NK-92 treated with Interleukin-12 subunit alpha and Interleukin-12 subunit beta, amount 100 ng/mL, for 24 hours (cell line): ENCODE results near the gene RAB40AL.
"Not testable (repeated sequence)": the region's sequence is repeated elsewhere in the genome, so short reads cannot be mapped to it uniquely, and the experiment has no call there.

ENCODE experiments used
- DNase-seq: peaks from one replicate; lab custom pipeline; 2025; lab: John Stamatoyannopoulos, UW

RAB40AL gene, protein sequence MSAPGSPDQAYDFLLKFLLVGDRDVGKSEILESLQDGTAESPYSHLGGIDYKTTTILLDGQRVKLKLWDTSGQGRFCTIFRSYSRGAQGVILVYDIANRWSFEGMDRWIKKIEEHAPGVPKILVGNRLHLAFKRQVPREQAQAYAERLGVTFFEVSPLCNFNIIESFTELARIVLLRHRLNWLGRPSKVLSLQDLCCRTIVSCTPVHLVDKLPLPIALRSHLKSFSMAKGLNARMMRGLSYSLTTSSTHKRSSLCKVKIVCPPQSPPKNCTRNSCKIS

DNA sequence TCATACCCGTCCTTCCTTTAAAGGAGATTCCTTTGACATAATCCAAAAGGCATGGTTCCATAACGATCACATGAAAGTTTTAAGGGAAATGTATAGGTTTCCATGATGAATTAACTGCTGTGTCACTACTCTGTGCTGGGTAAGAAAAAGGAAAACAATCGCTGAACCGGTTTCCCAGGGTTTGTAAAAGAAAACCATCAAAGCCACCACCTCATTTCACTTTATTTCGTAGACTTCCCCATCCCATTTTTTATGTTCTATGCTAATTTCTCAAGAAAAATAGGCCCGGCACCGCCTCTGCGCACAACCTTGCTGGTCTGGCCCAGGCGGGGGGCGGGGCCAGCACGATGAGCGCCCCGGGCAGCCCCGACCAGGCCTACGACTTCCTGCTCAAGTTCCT lies at the start of gene RAB40AL:
TSS of gene RAB40AL (plus strand) at position 301 of the 400 bp plus-strand sequence. CDS start at position 348, 47 bp downstream.
- not testable (repeated sequence) for DNase-seq

DNA sequence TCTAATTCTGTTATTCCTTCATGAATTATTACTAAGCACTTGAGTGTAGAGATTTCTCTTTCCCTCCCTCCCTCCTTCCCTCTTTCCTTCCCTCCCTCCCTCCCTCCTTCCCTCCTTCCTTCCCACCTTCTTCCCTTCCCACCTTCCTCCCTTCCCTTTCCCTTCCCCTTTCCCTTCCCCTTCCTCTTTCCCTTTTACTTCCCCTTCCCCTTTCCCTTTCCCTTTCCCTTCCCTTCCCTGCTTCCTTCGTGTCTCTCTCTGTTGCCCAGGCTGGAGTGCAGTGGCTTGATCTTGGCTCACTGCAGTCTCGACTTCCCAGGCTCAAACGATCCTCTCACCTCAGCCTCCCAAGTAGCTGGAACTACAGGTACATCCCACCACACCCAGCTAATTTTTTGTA lies 49.4 kb upstream of the RAB40AL start:
- no peak for DNase-seq

DNA sequence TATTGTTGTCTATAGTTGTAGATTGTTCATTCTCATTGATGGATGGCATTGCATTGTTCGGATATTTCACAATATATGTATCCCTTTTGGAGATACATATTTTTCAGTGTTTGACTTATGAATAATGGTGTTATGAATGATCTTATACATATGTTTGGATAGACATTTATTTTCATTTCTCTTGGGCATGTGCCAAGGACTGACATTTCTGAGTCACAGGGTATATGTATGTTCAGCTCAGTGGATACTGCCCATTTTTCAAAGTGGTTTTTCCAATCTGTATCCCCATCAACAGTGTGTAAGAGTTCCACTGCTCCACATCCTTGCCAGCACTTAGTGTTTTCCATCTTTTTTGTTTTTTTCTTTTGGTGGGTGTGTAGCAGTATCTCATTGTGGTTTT lies 45.0 kb upstream of the RAB40AL start:
- DNase-seq: no peak

DNA sequence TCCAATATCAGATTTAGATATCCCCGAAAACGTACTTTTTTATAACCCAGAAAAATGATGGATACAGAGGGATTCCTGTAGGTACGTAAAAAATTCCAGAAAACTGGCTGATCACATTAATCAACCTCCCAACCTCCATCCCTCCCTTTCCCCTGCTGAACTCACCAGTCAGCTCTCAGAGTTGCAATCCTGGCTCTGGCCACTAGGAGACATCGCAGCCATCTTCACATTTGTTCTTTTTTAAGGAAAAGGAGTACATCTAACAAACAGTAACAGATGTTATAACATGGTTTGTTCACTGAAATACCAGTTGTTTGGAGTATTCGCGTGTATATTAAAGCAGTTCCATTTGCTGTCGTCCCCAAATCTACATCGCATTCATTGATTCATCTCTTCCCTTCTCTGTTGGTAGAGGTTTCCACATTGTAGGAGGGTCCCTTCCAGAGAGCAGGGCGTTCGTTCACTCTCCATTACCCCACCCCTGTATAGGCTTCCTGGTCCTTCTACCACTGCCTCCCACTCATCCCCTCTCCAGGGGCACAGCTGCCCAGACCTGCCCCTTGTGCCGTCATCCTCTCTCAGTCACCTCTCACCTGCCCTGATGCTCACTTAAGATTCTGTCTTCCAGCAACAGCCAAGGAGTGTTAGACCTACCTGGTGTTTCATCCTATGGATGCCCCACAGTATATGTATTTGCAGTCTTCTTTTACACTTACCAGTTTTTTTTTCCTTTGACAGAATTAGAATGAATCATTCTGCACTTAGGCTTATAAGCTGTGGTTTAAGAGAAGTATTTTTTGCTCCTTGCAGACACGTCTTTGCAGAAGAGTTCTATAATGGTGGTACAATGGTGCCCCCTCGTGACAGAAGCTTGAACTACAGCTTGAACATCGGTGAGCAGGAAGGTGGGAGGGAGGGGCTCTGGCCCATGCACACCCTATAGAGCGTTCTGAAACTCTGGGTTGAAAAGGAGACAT lies 36.8 kb upstream of the RAB40AL start:
- peak; percentile 2 for DNase-seq

DNA sequence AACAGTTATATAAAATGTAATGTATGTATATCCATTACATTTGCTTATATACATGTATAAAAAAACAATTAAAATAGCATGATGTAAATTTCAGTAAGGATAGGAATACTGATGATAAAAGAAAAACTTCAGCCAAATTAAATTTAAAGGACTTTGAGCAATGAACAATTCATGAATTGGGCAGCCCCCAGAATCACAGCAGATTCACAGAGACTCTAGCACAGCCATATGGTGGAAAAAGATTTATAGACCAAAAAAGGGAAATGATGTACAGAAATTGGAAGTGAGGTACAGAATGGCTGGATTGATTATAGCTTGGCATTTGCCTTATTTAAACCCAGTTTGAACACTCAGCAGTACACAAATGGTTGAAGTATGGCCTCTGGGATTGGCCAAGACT lies 34.7 kb upstream of the RAB40AL start:
- DNase-seq: no peak

DNA sequence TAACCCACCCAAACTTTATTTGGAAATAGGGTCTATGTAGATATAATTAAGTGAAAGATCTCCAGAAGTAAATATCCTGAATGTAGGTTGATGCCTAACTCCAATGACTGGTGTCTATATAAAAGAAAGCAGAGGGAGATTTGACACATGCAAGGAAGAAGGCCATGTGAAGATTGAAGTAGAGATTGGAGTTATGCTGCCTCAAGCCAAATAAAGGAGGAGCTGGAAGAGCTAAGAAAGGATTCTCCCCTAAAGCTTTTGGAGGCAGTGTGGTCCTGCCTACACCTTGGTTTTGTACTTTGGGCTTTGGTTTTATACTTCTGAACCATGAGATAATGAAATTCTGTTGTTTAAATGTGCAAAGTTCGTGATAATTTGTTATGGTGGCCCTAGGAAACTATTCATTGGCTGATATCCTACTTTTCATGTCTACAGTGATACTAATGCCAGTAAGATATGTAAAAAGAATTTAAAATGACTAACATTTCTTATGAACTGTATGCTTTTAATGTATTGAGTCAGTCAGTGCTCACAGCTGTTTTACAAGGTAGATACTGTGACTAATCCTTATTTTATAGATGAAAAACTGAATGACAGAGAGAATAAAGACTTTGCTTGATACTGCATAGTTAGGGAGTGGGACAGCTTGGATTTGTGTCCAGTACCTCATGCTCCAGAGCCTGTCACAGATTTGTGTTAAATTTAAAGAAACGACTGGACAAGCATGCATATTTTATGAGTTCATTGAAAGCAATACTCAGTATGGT lies 5.9 kb upstream of the RAB40AL start:
- no peak for DNase-seq

DNA sequence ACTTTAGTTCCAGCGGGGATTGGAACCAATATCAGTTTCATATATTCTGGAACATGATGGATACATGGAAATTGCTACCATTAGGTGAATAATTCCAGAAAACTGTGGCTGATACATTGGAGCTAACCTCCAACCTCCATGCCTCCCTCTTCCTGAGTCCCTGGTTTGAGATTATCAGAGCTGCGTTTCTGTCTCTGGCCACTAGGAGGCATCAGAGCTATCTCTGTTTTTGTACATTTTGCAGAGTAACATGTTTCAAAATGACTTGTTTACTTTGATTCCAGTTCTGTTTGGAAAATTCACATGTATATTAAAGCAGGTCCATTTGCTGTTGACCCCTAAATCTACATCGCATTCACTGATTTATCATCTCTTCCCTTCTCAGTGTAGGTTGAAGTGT lies 2.4 kb upstream of the RAB40AL start:
- no peak for DNase-seq

DNA sequence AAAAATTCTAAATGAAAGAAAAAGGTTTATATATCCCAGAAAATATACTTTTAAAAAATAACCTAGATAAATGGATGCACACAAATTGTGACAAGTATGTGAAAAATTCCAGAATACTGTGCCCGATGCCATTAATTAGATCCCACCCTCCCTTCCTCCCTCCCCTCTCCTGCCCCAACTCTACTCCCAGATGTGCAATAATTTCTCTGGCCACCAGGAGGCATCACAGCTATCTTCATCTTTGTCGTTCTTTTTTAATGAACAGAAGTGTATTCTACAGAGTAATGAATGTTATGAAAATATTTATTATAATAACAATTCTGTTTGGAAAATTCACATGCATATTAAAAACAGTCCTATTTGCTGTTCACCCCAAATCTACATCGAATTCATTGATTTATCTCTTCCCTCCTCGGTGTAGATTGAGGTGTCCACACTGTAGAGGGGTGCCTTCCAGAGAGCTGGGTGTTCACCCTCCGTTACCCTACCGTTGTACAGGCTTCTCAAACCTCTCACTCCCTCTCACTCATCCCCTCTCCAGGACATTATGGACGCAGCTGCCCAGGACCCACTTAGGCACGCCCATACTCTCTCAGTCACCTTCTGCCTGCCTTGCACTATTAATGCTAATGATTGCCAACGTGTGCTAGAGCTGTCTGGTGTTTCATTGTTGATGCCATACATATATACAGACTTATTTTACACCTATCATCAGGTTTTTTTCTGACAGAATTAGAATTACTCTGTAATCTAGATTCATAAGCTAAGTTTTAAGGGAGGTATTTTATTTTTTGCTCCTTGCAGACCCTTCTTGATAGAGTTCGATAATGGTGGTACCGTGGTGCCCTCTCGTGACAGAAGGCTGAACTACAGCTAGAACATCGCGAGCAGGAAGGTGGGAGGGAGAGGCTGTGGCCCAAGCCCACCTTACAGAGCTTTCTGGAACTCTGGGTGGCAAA lies 14.1 kb downstream of the RAB40AL start:
- no peak for DNase-seq

DNA sequence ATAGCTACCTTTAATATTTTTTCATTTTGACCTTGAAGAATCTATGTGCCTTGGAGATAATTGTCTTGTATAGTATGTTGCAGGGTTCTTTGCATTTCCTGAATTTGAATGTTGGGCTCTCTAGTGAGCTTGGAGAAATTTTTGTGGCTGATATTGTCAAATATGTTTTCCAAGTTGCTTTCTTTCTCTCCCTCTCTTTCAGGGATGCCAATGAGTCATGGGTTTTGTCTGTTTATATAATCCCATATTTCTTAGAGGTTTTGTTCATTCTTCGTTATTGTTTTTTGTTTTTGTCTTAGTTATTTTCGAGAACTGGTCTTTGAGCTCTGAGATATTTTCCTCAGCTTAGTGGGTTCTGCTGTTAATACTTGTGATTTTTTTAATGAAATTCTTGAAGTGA lies 20.7 kb downstream of the RAB40AL start:
- DNase-seq: no peak

DNA sequence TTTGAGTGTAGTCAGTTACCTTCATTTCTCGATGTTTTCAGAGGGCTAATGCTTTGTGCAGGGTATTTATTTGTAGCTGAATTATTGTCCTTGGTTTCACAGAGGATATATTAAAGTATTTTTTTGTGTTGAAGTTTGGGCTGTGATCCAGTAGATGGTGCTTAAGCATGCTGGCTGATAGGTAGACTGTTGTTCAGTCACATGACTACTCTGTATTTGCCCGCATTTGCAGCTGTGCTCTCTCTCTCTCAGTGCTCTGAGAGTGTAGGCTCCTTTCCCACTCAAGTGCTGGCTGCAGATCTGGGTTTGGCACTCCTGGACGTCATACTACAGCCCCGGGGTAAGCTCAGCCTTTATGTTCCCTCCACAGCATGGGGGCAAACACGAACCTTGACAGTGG lies 21.7 kb downstream of the RAB40AL start:
- DNase-seq: no peak

DNA sequence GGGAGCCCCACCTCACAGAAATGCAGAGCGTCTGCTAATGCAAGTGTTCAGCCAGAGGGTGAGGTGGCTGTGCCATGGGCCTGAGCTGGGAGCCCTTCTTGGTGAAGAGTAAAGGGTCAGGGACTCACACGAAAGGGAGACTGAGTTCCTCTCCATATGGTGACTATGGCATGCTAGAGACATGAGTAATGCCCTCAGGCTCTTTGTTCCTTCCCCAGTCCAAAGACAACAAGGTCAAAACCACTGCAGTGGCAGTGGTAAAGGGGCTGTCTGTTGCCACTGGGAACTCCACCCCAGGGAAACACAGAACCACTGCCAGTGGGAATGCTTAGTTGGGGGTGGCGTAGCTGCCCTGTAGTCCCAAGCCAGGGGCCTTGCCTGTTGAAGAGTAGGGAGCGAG lies 22.4 kb downstream of the RAB40AL start:
- DNase-seq: no peak

DNA sequence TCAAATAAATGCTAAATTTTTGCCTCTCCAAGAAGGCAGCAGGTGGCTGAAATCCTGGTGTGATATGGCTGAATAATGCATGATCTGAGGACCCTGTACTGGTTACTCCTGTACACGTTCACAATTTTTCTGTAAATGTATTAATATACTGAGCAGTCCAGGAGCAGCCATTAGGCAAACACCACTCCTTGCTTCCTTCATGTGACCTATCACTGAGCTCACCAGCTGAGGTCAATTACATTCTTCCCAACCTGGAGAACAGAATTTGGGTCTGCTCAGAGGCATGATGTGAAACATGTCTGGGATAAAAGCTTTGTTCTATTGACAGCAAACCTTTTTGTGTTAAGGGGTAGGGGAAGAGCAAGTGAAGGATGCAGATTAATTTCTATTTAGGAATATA lies 26.9 kb downstream of the RAB40AL start:
- no peak for DNase-seq

DNA sequence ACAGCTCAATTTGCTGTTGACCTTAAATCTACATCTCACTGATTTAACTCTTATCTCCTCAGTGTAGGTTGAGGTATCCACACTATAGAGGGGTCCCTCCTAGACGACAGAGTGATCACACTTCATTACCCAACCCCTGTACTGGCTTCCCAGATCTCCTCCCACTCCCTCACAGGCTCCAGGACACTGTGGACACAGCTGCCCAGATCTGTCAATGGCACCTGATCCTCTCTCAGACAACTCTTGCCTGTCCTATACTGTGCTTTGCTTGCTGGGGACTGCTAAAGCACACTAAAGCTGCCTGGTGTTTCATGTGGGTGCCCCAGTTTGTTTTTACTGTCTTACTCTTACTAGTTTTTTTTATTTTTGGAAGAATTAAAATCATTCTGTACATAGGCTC lies 27.9 kb downstream of the RAB40AL start:
- DNase-seq: no peak

DNA sequence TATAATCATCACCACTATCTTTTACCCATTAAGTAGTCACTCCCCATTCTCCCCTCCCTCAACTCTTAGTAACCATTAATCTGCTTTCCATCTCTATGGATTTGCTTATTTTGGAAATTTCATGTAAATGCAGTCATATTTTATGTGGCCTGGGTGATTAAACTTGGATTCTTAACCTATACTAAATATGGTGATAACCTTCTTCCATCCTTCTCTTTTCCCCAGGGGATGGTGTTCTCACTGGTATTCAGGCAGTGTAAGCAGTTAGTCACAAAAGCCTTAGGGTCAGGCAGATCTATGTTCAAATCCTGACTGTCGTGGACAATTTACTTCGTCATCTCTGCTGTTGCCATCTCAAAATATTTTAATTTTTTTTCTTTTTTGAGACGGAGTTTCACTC lies 29.6 kb downstream of the RAB40AL start:
- DNase-seq: no peak

DNA sequence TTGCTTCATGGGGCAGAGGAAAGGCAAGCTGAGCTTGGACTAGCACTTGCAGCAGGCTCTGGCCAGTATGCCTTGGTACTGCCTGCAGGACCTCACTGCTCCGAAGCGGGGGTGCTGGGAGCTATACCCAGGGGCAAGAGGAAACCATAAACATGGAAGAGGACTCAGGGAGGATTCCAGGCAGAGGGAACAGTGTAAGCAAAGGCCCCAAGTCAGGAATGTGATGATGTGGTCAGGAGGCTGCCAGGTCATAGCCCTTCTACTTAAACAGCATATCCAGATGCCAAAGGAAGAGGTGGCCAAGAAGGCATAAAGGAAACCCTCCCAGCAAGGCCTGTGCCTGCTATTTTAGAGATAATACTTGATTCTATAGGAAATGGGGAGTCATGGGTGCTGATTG lies 31.1 kb downstream of the RAB40AL start:
- DNase-seq: no peak

DNA sequence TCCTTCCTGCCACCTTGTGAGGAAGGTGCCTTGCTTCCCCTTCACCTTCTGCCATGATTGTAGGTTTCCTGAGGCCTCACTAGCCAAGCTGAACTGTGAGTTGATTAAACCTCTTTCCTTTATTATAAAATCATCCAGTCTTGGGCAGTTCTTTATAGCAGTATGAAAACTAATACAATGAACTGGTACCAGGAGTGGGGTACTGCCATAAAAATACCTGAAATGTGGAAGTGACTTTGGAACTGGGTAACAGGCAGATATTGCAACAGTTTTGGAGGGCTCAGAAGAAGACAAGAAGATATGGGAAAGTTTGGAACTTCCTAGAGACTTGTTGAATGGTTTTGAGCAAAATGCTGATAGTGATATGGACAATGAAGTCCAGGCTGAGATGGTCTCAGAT lies 34.5 kb downstream of the RAB40AL start:
- DNase-seq: not testable (repeated sequence)

DNA sequence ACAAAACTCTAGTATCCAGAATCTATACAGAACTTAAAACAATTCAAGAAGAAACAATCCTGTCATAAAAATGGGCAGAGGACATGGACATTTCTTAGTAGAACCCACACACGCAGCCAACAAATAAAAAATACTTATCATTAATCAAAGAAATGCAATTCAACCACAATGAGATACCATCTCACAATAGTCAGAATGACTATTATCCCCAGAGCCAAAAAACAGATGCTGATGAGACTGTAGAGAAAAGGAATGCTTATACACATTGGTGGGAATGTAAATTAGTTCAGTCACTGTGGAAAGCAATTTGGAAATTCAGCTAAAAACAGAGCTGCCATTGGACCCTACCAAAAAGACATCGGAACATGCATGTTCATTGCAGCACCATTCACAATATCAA lies 37.9 kb downstream of the RAB40AL start:
- DNase-seq: no peak

DNA sequence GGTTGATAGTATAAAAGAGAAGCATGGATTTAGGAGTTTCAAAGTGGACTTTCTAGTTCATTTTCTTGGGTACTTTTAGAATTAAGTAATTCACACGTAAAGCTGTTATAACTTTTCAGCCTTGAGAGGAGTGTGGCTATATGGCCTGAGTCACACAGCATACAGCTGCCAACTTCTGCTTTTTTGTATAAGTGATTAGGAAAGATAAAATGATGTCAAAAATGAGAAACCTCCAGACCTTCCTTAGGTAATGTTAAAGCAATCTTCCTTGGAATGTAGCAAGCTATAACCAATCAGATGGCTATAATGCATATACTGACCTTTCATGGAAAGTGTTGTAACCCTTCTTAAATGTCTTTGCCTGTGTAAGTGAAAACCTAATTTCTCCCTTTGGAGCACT lies 39.2 kb downstream of the RAB40AL start:
- no peak for DNase-seq

DNA sequence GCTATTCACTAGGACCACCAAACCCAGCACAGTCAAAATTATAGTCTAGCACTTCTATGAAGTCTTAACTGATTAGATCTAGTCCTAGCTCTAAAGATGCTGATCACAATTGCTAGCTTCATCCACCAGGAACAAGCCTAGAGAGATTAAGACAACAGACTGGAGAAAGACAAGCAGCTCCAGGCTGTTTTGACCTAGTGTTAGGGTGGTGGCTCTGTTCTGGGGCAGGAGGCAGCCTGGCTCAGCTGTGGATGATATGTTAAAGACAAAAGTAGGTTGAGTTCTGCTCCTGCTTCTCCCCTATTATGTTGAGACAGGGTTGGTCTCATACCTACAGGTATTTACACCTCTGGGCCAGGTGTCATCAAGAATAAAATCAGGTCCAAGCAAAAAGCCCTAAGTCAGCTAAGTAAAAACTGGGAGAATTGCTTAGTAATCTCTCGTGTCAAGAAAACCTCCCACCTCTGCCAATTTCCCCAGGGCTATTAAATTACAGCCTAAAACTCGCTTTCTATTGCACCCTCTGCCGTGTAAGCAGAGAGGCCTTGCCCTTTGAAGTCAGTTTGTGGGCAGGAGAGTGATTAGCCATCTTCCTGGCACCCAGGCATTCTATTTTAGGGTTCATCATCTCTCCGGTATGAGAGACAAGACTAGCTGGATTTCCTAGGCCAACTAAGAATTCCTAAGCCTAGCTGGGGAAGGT lies 39.9 kb downstream of the RAB40AL start:
- DNase-seq: no peak

DNA sequence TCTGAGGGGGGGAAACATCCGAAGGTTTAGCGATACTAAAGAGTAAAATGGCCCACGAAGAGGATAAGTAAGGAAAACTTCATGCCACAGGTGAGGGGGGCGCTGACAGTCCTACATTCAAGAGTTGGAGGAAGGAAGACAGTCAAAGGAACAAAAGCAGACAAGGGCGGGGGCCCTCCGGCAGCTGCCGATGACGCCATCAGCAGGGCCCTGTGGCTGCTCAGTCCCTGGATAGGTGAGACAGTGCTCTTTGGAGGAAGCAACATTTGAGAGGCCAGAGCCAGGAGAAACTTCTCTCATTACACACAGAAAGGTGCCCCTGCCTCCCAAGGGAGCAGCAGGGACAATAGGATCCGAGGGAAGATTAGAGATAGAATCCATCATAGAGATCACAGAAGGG lies 41.5 kb downstream of the RAB40AL start:
- DNase-seq: no peak

DNA sequence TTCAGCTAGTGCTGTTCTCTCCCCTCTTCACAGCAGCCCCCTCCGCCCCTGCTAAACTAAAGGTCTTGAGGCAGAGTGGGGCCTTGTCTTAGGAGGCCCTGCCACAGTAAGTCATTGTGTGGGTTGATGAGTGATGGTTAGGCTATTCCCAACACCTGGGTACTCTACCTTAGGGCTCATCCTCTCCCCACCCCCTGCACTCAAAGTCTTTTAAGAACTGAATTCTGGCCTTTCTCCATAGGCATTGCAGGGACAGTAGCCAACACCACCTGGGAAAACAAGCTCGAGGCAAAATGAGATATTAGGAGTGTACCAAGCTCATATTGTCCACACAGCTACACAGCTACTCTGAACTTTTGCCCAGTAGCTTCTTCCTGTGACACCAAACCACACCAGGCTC lies 42.5 kb downstream of the RAB40AL start:
- DNase-seq: no peak
